ENCODE data around the gene IRX3.
"Not testable (repeated sequence)": the region's sequence is repeated elsewhere in the genome, so short reads cannot be mapped to it uniquely, and the experiment has no call there.

The IRX3 gene

GRCh38 chr16:54273566-54273965 is 13.0 kb downstream of the IRX3 start:
- DNase-seq = no peak

GRCh38 chr16:54270711-54271110 is 15.9 kb downstream of the IRX3 start:
- no peak for DNase-seq

- DNase-seq = no peak
Measured at GRCh38 chr16:54269461-54269860, 17.1 kb downstream of the IRX3 start.

GRCh38 chr16:54268766-54269165 is 17.8 kb downstream of the IRX3 start:
- DNase-seq = no peak

- no peak for DNase-seq
Measured at GRCh38 chr16:54268340-54268739, 18.2 kb downstream of the IRX3 start.

- DNase-seq = no peak
Measured at GRCh38 chr16:54266363-54266955, 20.1 kb downstream of the IRX3 start.

GRCh38 chr16:54265575-54266107 is 20.9 kb downstream of the IRX3 start:
- DNase-seq = no peak

GRCh38 chr16:54253118-54253517 is 33.5 kb downstream of the IRX3 start:
- DNase-seq = no peak

- no peak for DNase-seq
Measured at GRCh38 chr16:54248863-54249710, 37.5 kb downstream of the IRX3 start.

GRCh38 chr16:54247705-54248104 is 38.9 kb downstream of the IRX3 start:
- not testable (repeated sequence) for DNase-seq

- DNase-seq = no peak
Measured at GRCh38 chr16:54246454-54246821, 40.1 kb downstream of the IRX3 start.

GRCh38 chr16:54245788-54246453 is 40.7 kb downstream of the IRX3 start:
- no peak for DNase-seq

GRCh38 chr16:54244061-54244886 is 42.3 kb downstream of the IRX3 start:
- peak in 1 of 2 experiments; percentile 5 for DNase-seq

GRCh38 chr16:54243202-54243601 is 43.4 kb downstream of the IRX3 start:
- DNase-seq = no peak

GRCh38 chr16:54242199-54242598 is 44.4 kb downstream of the IRX3 start:
- DNase-seq = peak in 1 of 2 experiments; percentile 16

GRCh38 chr16:54241525-54241924 is 45.1 kb downstream of the IRX3 start:
- no peak for DNase-seq

GRCh38 chr16:54240271-54241129 is 46.1 kb downstream of the IRX3 start:
- no peak for DNase-seq

GRCh38 chr16:54239456-54239855 is 47.1 kb downstream of the IRX3 start:
- DNase-seq = no peak

GRCh38 chr16:54236773-54237172 is 49.8 kb downstream of the IRX3 start:
- DNase-seq = no peak

GRCh38 chr16:54233615-54234014 is 53.0 kb downstream of the IRX3 start:
- no peak for DNase-seq
